ENCODE data around the gene NOS1.

NOS1 gene

GRCh38 chr12:117360551-117361346 lies 677 bp downstream of the NOS1 start:
- ChIA-PET CTCF (interaction anchor here (0.6 to 0.8 kb wide), 2 partner anchors 109 to 125 kb away, joined by 3 to 4 read pairs; no protein-coding TSS in a partner anchor), POLR2A (ENCODE audit: low non-redundant PET) (no interaction called here)
- TF ChIP-seq CTCF (conservative IDR thresholded peaks at IDR 0.05; ENCODE audit: low read depth) = no peak
- no peak overlapping the region for H3K27ac ChIP-seq
- DNase-seq (ENCODE audit: low spot score) = no peak

- TF ChIP-seq CTCF (conservative IDR thresholded peaks at IDR 0.05; ENCODE audit: low read depth) = no peak
- no peak overlapping the region for H3K27ac ChIP-seq
- ChIA-PET CTCF (interaction anchor here (0.8 kb wide), 1 partner anchor 124 kb away, joined by 3 read pairs; no protein-coding TSS in a partner anchor), POLR2A (ENCODE audit: low non-redundant PET) (no interaction called here)
- DNase-seq (ENCODE audit: low spot score) = no peak
These were observed 1.2 kb downstream of the NOS1 start for GRCh38 chr12:117360222-117360550.

GRCh38 chr12:117359029-117359845 lies 2.2 kb downstream of the NOS1 start:
- no peak for DNase-seq (ENCODE audit: low spot score)
- POLR2A ChIA-PET (ENCODE audit: low non-redundant PET) = no interaction called here
- TF ChIP-seq CTCF (conservative IDR thresholded peaks at IDR 0.05; ENCODE audit: low read depth) = no peak
- CTCF ChIA-PET = no interaction called here
- no peak overlapping the region for H3K27ac ChIP-seq

- no peak overlapping the region for H3K27ac ChIP-seq
- CTCF ChIA-PET = no interaction called here
- peak; percentile 60 for DNase-seq (ENCODE audit: low spot score)
- no peak for TF ChIP-seq CTCF (conservative IDR thresholded peaks at IDR 0.05; ENCODE audit: low read depth)
- POLR2A ChIA-PET (ENCODE audit: low non-redundant PET) = no interaction called here
These were observed 5.4 kb downstream of the NOS1 start for GRCh38 chr12:117356048-117356447.

- POLR2A ChIA-PET (ENCODE audit: low non-redundant PET) = no interaction called here
- no peak for TF ChIP-seq CTCF (conservative IDR thresholded peaks at IDR 0.05; ENCODE audit: low read depth)
These were observed 8.5 kb downstream of the NOS1 start for GRCh38 chr12:117352883-117353282.

GRCh38 chr12:117352206-117352605 lies 9.2 kb downstream of the NOS1 start:
- no peak for DNase-seq (ENCODE audit: low spot score)
- no peak overlapping the region for H3K27ac ChIP-seq
- ChIA-PET POLR2A (ENCODE audit: low non-redundant PET) (no interaction called here), CTCF (interaction anchor here (0.6 to 0.7 kb wide), 2 partner anchors 23 to 935 kb away, joined by 3 read pairs; no protein-coding TSS in a partner anchor)
- no peak for TF ChIP-seq CTCF (conservative IDR thresholded peaks at IDR 0.05; ENCODE audit: low read depth)

More at GRCh38 chr12:117352883-117353282, 8.5 kb downstream of the NOS1 start:
- H3K27ac ChIP-seq = no peak overlapping the region
- DNase-seq (ENCODE audit: low spot score) = no peak
- CTCF ChIA-PET = no interaction called here

Measured in RWPE1 (cell line).